Upper lobe of left lung (tissue), 6 donors: ENCODE measurements around the gene SUCLA2. TPM values are rescaled to one million over a fixed set of nuclear protein-coding genes. Genes with fewer than 3 reads are reported as not detected.

Experiments used
- ATAC-seq, 2 donors: fragments of 200-7000 bp; cut with Tn5 transposase; one replicate each; pipeline ENCODE4 v1.9.1; 2022; ENCODE audit warnings: mild to moderate bottlenecking in 2 of 2, moderate library complexity in 2 of 2; ENCODE audit not compliant: low FRiP score in 2 of 2
- DNase-seq, 2 donors: peaks; one replicate each; pipeline ENCODE4 v3.0.0-alpha.2; 2019 to 2020
- H3K27ac ChIP-seq, 4 donors: fragments of 200-600 bp; sonication (generic); one replicate each; pipeline ENCODE4 v1.5.1; 2016 to 2019
- H3K27me3 ChIP-seq, 4 donors: fragments of 200-600 bp; sonication (generic); one replicate each; pipeline ENCODE4 v1.5.1; 2017 to 2019
- H3K36me3 ChIP-seq, 4 donors: fragments of 200-600 bp; sonication (generic); one replicate each; pipeline ENCODE4 v1.5.1; 2016 to 2019
- H3K4me1 ChIP-seq, 4 donors: fragments of 200-600 bp; sonication (generic); one replicate each; pipeline ENCODE4 v1.5.1; 2018 to 2019
- H3K4me3 ChIP-seq, 4 donors: fragments of 200-600 bp; sonication (generic); one replicate each; pipeline ENCODE4 v1.5.1; 2017 to 2019; ENCODE audit warnings: mild to moderate bottlenecking in 2 of 4, moderate library complexity in 1 of 4
- H3K9me3 ChIP-seq, 4 donors: fragments of 200-600 bp; sonication (generic); one replicate each; pipeline ENCODE4 v1.5.1; 2018 to 2019
- EP300 ChIP-seq, 4 donors: sonication (generic); formaldehyde crosslinking; IDR thresholded peaks; one replicate each; pipeline ENCODE4 v1.5.1; 2017; ENCODE audit warnings: antibody characterized with exemption in 4 of 4, control low read depth in 2 of 4
- POLR2A ChIP-seq, 4 donors: fragments of 450-650 bp; IDR thresholded peaks; one replicate each; pipeline ENCODE4 v1.5.1; 2016 to 2017; ENCODE audit warnings: antibody characterized with exemption in 4 of 4, mild to moderate bottlenecking in 2 of 4
- POLR2AphosphoS5 ChIP-seq, 2 donors: sonication (generic); formaldehyde crosslinking; IDR thresholded peaks; one replicate each; pipeline ENCODE4 v1.5.1; 2017; ENCODE audit warnings: antibody characterized with exemption in 2 of 2
- WGBS, 2 donors: methylation state at CpG; one replicate each; pipeline ENCODE4 v1.1.5; 2017 to 2018; 5-methylcytosine and 5-hydroxymethylcytosine counted together
- total RNA-seq, 6 donors: library from RNA; depleted of rRNA in 4 of 6; stranded (reverse); fragments of >200 nt in 4 of 6; gene quantifications; one replicate each; pipeline versions ENCODE4 v1.1.0 to v1.2.1, GENCODE V29; 2016 to 2021
- TF ChIP-seq, protein P1 (sequence below), 6 experiments: fragments of 450-650 bp in 4 of 6; fragments of 200-600 bp in 2 of 6; sonication (generic) in 2 of 6; IDR thresholded peaks; one replicate each; pipeline ENCODE4 v1.5.1; 2016 to 2019; ENCODE audit warnings: antibody characterized with exemption in 6 of 6
- donor health status: DM: no; HTN: no; CAD: no; lungs with moderate emphysema.
- donor health status: DM: no; HTN: yes; CAD: no; lungs with severe emphysema.

SUCLA2 gene
- total RNA-seq, 6 donors from 2014 or later, result 15.0 to 67.4 (median 33.4) TPM

DNA sequence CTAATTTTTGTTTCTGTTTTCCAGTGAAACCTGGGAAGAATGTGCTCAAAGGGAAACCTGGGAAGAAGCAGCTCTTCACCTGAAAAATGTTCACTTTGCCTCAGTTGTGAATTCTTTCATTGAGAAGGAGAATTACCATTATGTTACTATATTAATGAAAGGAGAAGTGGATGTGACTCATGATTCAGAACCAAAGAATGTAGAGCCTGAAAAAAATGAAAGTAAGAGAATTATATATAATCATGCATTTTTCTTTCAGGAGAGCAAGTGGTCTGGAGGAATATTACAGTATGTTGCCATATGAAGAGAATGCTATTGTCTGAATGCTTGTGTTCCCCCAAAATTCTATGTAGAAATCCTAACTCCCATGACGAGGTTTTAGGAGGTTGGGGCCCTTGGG lies 39.8 kb upstream of the SUCLA2 start:
- no peak for DNase-seq
- no peaks in the 10 kb centered on the region for H3K27me3 ChIP-seq
- no peak for ATAC-seq
- WGBS, 2 donors, result 86 to 90% methylated on average over 1 of the region's 1 CpG
- H3K4me3 ChIP-seq, result no peak overlapping the region
- H3K9me3 ChIP-seq, result no peaks in the 10 kb centered on the region
- peaks cover 0 to 17% (median 5%) of the 10 kb centered on the region in 4 donors for H3K36me3 ChIP-seq
- TF ChIP-seq POLR2A (IDR thresholded peaks at IDR 0.05) (no peak), EP300 (IDR thresholded peaks at IDR 0.05) (no peak), POLR2AphosphoS5 (IDR thresholded peaks at IDR 0.05) (no peak)
- TF ChIP-seq, protein P1, sequence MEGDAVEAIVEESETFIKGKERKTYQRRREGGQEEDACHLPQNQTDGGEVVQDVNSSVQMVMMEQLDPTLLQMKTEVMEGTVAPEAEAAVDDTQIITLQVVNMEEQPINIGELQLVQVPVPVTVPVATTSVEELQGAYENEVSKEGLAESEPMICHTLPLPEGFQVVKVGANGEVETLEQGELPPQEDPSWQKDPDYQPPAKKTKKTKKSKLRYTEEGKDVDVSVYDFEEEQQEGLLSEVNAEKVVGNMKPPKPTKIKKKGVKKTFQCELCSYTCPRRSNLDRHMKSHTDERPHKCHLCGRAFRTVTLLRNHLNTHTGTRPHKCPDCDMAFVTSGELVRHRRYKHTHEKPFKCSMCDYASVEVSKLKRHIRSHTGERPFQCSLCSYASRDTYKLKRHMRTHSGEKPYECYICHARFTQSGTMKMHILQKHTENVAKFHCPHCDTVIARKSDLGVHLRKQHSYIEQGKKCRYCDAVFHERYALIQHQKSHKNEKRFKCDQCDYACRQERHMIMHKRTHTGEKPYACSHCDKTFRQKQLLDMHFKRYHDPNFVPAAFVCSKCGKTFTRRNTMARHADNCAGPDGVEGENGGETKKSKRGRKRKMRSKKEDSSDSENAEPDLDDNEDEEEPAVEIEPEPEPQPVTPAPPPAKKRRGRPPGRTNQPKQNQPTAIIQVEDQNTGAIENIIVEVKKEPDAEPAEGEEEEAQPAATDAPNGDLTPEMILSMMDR (IDR thresholded peaks at IDR 0.05), result no peak
- peaks cover 6 to 17% (median 14%) of the 10 kb centered on the region in 4 donors for H3K4me1 ChIP-seq
- H3K27ac ChIP-seq, result no peak overlapping the region

DNA sequence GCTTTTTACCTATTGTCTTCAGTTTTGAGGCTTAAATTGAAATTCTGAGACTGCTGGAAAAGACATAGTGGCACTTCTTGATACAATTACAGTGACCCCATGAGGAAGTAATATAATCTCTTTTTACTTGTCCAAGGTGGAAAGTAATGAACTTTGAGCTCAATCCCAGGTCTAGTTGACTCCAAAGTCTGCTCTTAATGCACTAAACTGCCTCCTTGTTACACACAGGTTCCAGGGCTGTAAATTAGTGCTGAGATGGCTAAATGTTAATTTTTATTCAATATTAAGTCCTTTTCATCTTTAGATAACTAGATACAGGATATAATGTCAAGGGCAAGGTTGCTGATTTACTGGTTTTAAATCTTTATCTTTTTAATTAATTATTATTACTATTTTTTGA lies 39.0 kb upstream of the SUCLA2 start:
- Histone ChIP-seq H3K36me3 (peaks cover 0 to 14% (median 5%) of the 10 kb centered on the region in 4 donors), H3K4me1 (peaks cover 6 to 17% (median 14%) of the 10 kb centered on the region in 4 donors), H3K9me3 (no peaks in the 10 kb centered on the region), H3K27me3 (no peaks in the 10 kb centered on the region), H3K4me3 (no peak overlapping the region), H3K27ac (no peak overlapping the region)
- DNase-seq (no peak), ATAC-seq (no peak)
- TF ChIP-seq EP300 (IDR thresholded peaks at IDR 0.05) (no peak), POLR2AphosphoS5 (IDR thresholded peaks at IDR 0.05) (no peak), POLR2A (IDR thresholded peaks at IDR 0.05) (no peak)
- TF ChIP-seq, protein P1 (IDR thresholded peaks at IDR 0.05), result no peak

DNA sequence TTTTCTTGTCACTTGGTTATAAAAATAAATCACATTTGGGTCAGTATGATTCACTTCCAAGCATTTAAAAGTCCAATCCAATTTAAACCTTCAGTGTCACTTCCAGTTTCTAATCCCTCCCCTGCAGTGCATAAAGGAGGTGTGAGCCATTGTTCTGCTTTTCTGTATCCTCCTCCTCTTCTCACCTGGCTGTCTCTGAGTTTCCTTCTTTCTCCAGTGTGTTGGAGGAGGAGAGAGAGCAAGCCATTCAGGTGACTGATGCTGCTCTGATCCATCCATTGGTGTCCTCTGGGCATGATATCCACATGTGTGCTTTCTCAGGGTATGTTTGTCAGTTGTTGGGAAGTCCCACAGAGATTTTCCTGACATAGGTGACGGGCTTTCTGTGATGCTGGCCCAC lies 37.7 kb upstream of the SUCLA2 start:
- H3K27ac ChIP-seq, result peak overlapping the region in 1 of 4 donors; percentile 90
- TF ChIP-seq POLR2AphosphoS5 (IDR thresholded peaks at IDR 0.05), result no peak
- no peak for TF ChIP-seq EP300 (IDR thresholded peaks at IDR 0.05)
- TF ChIP-seq, protein P1 (IDR thresholded peaks at IDR 0.05), result no peak
- peaks cover 0 to 14% (median 5%) of the 10 kb centered on the region in 4 donors for H3K36me3 ChIP-seq
- H3K27me3 ChIP-seq, result no peaks in the 10 kb centered on the region
- 88 to 100% methylated on average over 1 of the region's 1 CpG for WGBS, 2 donors
- peaks cover 6 to 17% (median 14%) of the 10 kb centered on the region in 4 donors for H3K4me1 ChIP-seq
- no peaks in the 10 kb centered on the region for H3K9me3 ChIP-seq
- peak overlapping the region in 1 of 4 donors; percentile 66 for H3K4me3 ChIP-seq
- DNase-seq (no peak), ATAC-seq (no peak)

DNA sequence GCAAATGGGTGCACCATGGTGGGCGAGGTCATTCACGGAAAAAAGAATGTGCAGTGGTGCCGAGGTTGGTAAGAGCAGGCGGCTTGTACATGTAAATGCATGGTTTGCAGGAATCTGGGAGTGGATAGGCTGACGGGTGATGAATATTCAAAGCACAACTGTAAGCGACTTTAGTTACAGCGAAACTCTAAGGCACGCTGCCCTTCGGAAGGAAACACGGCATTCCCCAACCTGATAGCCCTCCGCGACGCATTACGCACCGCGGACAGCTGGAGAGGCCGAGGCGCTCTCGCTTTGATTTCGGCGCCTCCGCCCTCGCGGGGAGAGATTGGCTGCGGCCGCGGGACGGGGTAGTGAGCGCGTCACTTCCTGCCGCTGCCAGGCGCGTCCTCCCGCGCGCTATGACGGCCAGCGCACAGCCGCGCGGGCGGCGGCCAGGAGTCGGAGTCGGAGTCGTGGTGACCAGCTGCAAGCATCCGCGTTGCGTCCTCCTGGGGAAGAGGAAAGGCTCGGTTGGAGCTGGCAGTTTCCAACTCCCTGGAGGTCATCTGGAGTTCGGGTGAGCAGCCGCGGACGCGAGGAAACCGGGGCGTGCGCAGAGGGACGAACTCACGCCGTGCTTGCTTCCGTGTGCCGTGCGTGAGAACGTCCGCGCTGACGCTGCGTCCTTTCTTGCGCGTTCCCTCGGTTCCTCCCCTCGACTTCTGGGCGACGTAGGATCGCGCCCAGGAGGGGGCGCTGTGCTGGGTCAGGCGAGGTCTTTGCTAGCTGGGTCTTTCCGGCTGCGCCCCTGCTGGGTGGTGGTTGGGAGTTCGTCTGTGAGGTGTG lies 36.5 kb upstream of the SUCLA2 start, which contains the start of gene NUDT15:
Gene NUDT15 (plus strand): TSS at position 381 of the 828 bp plus-strand sequence. CDS start 21 bp downstream, at position 402.
- H3K27me3 ChIP-seq, result no peaks in the 10 kb centered on the region
- ATAC-seq, result peak; percentile 99 to 100
- H3K4me3 ChIP-seq, result peak within 1 kb of the TSS; percentile 21 to 77 (median 66)
- WGBS, 2 donors, result 0% methylated on average over 26 to 57 of the region's 82 CpGs
- TF ChIP-seq EP300 (IDR thresholded peaks at IDR 0.05) (peak in 1 of 4 donors; percentile 63), POLR2A (IDR thresholded peaks at IDR 0.05) (peak in 3 of 4 donors; percentile 83 to 95 (median 94)), POLR2AphosphoS5 (IDR thresholded peaks at IDR 0.05) (peak; percentile 91 to 95)
- TF ChIP-seq, protein P1 (IDR thresholded peaks at IDR 0.05), result peak; percentile 97 to 100 (median 98)
- peak within 1 kb of the TSS; percentile 90 to 96 (median 92) for H3K27ac ChIP-seq
- H3K36me3 ChIP-seq, result peaks cover 0 to 14% (median 5%) of the 10 kb centered on the region in 4 donors
- H3K4me1 ChIP-seq, result peaks cover 6 to 17% (median 14%) of the 10 kb centered on the region in 4 donors
- no peaks in the 10 kb centered on the region for H3K9me3 ChIP-seq
- peak; percentile 94 to 97 for DNase-seq
